Measurements from ENCODE around the gene SLC43A2.
"Not testable (repeated sequence)": the region's sequence is repeated elsewhere in the genome, so short reads cannot be mapped to it uniquely, and the experiment has no call there.

DNA sequence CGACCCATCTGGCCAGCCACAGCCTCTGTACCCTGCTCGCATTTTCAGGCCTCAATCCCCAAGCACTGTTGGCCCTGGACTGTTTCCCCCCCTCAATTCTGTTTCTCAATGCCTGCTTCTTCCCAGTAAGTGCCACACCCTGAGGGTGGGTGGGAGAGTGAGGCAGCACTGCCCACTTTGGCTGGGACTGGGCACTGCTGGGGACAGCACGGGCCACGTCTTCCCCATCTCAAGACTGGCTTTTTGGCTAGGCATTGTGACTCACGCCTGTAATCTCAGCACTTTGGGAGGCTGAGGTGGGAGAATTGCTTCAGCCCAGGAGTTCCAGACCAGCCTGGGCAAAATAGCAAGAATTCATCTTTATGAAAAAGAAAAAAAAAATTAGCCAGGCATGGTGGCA lies 56.0 kb downstream of the SLC43A2 start:
- not testable (repeated sequence) for TF ChIP-seq POLR2AphosphoS5, POLR2A (IDR thresholded peaks at IDR 0.05; ENCODE audit: low read depth, low read length)
